Adrenal gland (tissue), 5 donors: ENCODE data around the gene SCGB1A1.

Experiments used
- POLR2A ChIP-seq, 2 donors: fragments of 450-650 bp; IDR thresholded peaks; one replicate each; pipeline ENCODE4 v1.6.1; 2017; ENCODE audit warnings: antibody characterized with exemption in 2 of 2, mild to moderate bottlenecking in 2 of 2, moderate library complexity in 1 of 2
- TF ChIP-seq, protein P1 (sequence below), 6 experiments: fragments of 450-650 bp in 4 of 6; fragments of 200-600 bp in 2 of 6; sonication (generic) in 1 of 6; IDR thresholded peaks; 1 replicate in 5 of 6; 2 replicates in 1 of 6; pipeline versions ENCODE4 v1.5.1 to v1.8.0; 2016 to 2021; ENCODE audit warnings: antibody characterized with exemption in 6 of 6, mild to moderate bottlenecking in 2 of 6, moderate library complexity in 1 of 6
- donor health status: DM: no; HTN: no; CAD: no.

DNA sequence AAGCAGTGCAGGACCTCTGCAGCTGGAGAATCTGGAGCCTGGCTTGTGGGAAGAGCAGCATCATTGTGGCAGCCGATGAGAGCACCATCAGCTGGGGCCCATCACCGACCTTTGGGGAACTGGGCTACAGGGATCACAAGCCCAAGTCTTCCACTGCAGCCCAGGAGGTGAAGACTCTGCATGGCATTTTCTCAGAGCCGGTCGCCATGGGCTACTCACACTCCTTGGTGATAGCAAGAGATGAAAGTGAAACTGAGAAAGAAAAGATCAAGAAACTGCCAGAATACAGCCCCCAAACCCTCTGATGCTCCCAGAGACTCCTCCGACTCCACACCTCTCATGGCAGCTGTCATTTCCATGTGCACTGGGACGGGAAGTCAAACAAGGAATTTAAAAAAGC lies 46.0 kb upstream of the SCGB1A1 start:
- TF ChIP-seq, protein P1, sequence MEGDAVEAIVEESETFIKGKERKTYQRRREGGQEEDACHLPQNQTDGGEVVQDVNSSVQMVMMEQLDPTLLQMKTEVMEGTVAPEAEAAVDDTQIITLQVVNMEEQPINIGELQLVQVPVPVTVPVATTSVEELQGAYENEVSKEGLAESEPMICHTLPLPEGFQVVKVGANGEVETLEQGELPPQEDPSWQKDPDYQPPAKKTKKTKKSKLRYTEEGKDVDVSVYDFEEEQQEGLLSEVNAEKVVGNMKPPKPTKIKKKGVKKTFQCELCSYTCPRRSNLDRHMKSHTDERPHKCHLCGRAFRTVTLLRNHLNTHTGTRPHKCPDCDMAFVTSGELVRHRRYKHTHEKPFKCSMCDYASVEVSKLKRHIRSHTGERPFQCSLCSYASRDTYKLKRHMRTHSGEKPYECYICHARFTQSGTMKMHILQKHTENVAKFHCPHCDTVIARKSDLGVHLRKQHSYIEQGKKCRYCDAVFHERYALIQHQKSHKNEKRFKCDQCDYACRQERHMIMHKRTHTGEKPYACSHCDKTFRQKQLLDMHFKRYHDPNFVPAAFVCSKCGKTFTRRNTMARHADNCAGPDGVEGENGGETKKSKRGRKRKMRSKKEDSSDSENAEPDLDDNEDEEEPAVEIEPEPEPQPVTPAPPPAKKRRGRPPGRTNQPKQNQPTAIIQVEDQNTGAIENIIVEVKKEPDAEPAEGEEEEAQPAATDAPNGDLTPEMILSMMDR (IDR thresholded peaks at IDR 0.05) = no peak
- TF ChIP-seq POLR2A (IDR thresholded peaks at IDR 0.05) = no peak
